ENCODE measurements around the gene FFAR4.

FFAR4 gene

GRCh38 chr10:93554760-93555432, 11.6 kb upstream of the FFAR4 start:
- Mint-ChIP-seq H3K27me3 (peaks cover 9% of the 10 kb centered on the region), H3K9me3 (no peaks in the 10 kb centered on the region), H3K4me3 (no peak overlapping the region), H3K27ac (no peak overlapping the region), H3K36me3 (no peaks in the 10 kb centered on the region), H3K4me1 (no peaks in the 10 kb centered on the region)
- peak; percentile 46 for ATAC-seq (ENCODE audit: low read depth)
- DNase-seq (ENCODE audit: low spot score in 2 of 2), result peak; percentile 36 to 47

GRCh38 chr10:93559490-93559889, 7.0 kb upstream of the FFAR4 start:
- Mint-ChIP-seq H3K4me1 (no peaks in the 10 kb centered on the region), H3K4me3 (no peak overlapping the region), H3K27ac (no peak overlapping the region), H3K27me3 (peaks cover 8% of the 10 kb centered on the region), H3K9me3 (no peaks in the 10 kb centered on the region), H3K36me3 (no peaks in the 10 kb centered on the region)
- ATAC-seq (ENCODE audit: low read depth) (no peak), DNase-seq (ENCODE audit: low spot score in 2 of 2) (no peak)

DNA sequence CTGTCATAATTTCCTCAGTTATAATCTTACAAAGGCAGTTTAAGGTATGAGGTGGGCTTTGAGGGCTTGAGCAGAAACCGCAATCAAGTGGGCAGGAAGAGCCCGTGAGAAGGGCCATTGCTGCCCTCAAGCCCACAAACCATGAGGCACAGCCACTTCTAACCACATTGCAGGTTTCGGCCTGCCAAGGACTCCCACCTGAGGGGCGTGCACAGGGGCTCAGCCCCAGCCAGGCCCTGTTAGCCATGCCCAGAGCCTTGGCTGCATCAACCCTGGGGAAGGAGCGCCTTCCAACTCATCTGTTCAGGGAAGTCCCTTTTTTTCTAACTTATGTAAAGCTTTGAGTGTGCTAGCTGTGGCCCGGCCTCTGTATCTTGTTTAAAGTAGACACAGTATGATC, 5.9 kb upstream of the FFAR4 start:
- no peaks in the 10 kb centered on the region for H3K4me1 Mint-ChIP-seq
- DNase-seq (ENCODE audit: low spot score in 2 of 2) (no peak), ATAC-seq (ENCODE audit: low read depth) (no peak)
- no peaks in the 10 kb centered on the region for H3K36me3 Mint-ChIP-seq
- H3K9me3 Mint-ChIP-seq, result no peaks in the 10 kb centered on the region
- H3K27ac Mint-ChIP-seq, result no peak overlapping the region
- no peak overlapping the region for H3K4me3 Mint-ChIP-seq
- H3K27me3 Mint-ChIP-seq, result peaks cover 11% of the 10 kb centered on the region

DNA sequence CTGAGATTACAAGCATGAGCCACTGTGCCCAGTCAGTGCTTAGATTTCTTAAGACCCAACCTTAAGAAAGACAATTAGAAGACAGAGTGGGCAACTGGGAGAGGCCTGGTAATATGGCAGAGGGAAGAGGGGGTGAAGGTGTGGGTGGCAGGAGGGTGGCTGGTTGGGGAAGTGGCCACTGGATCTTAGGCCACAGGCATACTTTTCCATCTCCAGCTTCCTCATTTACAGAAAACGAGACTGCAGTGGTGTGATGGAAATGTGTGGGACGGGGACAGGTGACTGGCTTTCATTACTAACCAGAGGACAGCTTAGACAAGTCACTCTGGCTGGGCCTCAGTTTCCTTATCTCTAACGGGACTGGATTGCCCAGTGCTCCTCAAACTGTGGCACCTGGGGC, 1.0 kb upstream of the FFAR4 start:
- DNase-seq (ENCODE audit: low spot score in 2 of 2), result no peak
- H3K27me3 Mint-ChIP-seq, result peaks cover 25% of the 10 kb centered on the region
- no peaks in the 10 kb centered on the region for H3K9me3 Mint-ChIP-seq
- no peak for ATAC-seq (ENCODE audit: low read depth)
- H3K4me3 Mint-ChIP-seq, result no peak overlapping the region
- peaks cover 5% of the 10 kb centered on the region for H3K4me1 Mint-ChIP-seq
- no peaks in the 10 kb centered on the region for H3K36me3 Mint-ChIP-seq
- H3K27ac Mint-ChIP-seq, result no peak overlapping the region

DNA sequence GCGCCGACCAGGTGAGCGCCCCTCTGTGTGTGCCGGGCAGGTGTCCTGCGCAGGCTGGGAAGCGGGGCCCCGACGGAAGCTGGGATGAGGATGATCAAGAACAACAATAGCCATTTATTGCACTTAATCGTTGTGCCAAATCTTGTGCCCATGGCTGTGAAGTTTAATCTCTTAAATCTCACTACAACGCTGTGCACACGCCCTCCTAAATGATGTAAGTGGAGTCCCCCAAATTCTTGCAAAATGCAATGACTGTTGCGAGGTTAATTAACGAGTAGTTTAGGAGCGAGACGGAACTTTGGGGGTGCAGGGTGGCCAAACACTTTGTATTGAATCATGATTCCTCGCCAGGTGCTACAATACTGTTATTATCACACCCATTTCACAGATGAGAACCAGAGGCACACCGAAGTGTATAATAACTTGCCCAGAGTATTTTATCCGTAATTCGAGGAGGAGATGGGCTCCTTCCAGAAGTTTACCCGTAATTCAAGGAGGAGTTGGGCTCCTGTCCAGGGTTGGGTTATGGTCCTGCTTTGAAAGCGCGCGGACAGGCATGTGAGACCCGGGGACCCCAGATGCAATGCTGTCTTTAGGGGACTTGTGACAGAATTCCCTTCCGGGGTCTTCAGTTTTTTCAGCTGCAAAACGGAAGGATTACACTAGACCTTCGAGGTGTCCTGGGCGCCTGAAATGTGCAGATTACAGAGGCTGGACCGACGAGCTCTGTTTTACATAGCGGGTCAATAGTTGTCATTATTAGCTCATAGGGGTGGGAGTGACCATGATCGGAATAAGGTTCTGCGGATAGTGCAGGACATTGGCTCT, 1.0 kb downstream of the FFAR4 start:
- no peaks in the 10 kb centered on the region for H3K9me3 Mint-ChIP-seq
- no peak for DNase-seq (ENCODE audit: low spot score in 2 of 2)
- H3K4me1 Mint-ChIP-seq, result peaks cover 5% of the 10 kb centered on the region
- H3K36me3 Mint-ChIP-seq, result no peaks in the 10 kb centered on the region
- H3K27me3 Mint-ChIP-seq, result peaks cover 25% of the 10 kb centered on the region
- H3K27ac Mint-ChIP-seq, result no peak overlapping the region
- ATAC-seq (ENCODE audit: low read depth), result no peak
- no peak overlapping the region for H3K4me3 Mint-ChIP-seq

DNA sequence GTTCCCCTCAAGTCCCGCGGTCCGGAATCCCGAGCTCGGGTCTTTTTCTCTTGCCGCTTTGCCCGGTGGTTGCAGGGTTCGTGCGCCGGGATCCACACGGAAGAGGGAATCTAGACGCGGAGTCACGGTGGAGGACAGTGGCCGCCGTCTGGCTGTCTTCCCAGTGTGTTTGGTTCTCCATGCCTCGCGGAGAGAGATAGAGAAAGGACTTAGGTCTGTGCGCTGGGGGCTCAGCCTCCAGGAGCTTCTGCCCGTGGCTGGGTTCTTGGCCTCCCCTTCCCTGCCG, 1.6 kb downstream of the FFAR4 start:
- peaks cover 5% of the 10 kb centered on the region for H3K4me1 Mint-ChIP-seq
- H3K27ac Mint-ChIP-seq, result no peak overlapping the region
- no peak overlapping the region for H3K4me3 Mint-ChIP-seq
- ATAC-seq (ENCODE audit: low read depth) (no peak), DNase-seq (ENCODE audit: low spot score in 2 of 2) (no peak)
- no peaks in the 10 kb centered on the region for H3K36me3 Mint-ChIP-seq
- H3K27me3 Mint-ChIP-seq, result peaks cover 27% of the 10 kb centered on the region
- no peaks in the 10 kb centered on the region for H3K9me3 Mint-ChIP-seq

DNA sequence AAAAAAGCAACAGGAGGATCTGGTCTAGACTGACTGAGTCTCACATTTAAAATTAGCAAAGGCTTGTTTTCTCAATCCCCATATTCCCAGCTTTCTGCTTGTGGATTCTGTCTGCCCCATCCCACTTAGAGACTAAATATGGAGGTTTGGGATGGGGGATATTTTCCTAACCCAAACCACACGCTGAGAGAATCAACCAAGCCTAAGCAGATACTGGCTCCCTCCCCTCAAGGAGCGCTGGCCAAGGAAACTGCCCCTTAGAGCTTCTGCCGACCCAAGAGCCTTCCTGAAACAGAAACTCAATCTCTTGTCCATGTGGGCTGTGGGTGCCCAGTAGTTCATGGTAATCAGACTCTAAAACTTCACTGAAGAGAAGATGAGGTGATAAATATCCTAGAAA, 3.9 kb downstream of the FFAR4 start:
- Mint-ChIP-seq H3K9me3 (no peaks in the 10 kb centered on the region), H3K27me3 (peaks cover 27% of the 10 kb centered on the region), H3K4me3 (no peak overlapping the region), H3K27ac (no peak overlapping the region), H3K4me1 (peaks cover 9% of the 10 kb centered on the region), H3K36me3 (no peaks in the 10 kb centered on the region)
- DNase-seq (ENCODE audit: low spot score in 2 of 2) (no peak), ATAC-seq (ENCODE audit: low read depth) (no peak)

DNA sequence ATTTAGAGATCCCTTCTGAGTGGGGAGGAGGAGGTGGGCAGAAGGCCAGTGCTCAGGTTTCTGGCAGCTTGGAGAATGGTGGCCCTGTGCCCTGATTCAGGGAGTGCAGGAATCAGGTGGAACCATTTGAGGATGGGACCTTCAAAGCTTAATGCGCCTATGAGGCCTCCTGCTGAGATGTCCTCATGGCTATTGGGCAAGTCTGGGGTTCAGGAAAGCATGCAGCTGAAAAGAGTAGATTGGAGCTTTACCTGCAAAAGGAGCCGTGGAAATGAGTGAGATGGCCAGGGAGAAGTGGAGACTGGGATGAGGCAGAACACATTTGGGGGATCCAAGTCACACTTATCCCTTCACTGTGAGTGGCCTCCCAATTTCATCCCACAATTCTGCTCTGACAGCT, 6.1 kb downstream of the FFAR4 start:
- Mint-ChIP-seq H3K4me1 (peaks cover 3% of the 10 kb centered on the region), H3K27ac (no peak overlapping the region), H3K4me3 (no peak overlapping the region), H3K36me3 (no peaks in the 10 kb centered on the region), H3K27me3 (peaks cover 18% of the 10 kb centered on the region), H3K9me3 (no peaks in the 10 kb centered on the region)
- DNase-seq (ENCODE audit: low spot score in 2 of 2), result no peak
- no peak for ATAC-seq (ENCODE audit: low read depth)

DNA sequence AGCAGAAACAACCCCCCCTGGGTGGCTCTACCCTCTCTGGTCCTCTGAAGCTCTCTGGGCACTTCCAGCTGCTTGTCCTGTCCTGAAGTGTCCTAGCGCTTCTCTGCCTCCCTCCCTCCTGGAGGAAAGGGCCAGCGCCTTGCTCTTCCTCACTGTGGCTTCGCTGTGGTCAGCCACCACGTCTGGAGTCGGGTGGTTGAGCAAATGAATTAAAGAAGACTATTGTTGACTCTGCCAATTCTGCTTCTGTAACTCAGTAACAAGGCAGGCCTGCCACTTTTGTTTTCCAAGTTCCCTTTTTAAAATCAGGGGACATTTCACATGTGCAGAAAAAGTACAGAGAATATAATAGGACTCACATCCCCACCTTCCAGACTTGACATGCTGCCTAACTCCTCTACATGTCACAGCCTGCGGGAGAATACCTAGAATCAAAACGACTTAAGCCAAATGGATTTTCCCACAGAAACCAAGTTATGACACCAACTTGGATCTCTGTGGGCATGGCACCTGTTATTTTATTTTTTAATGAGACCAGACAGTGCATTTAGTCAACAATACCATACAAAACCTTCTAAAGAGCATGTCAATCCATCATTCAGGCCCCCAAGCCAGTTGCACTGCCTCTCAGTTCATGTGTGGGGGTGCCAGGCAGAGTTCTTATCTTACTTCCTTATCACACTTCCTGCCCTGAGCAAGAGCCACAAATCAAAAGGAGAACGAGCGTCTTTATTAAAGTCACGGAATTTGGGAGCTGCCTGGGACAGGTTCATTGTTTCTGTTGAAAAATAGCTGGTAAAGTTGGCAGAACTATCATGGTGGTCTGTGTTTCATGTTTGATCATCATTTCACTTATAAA, 6.8 kb downstream of the FFAR4 start:
- no peak overlapping the region for H3K27ac Mint-ChIP-seq
- no peaks in the 10 kb centered on the region for H3K36me3 Mint-ChIP-seq
- DNase-seq (ENCODE audit: low spot score in 2 of 2) (no peak), ATAC-seq (ENCODE audit: low read depth) (no peak)
- H3K27me3 Mint-ChIP-seq, result peaks cover 20% of the 10 kb centered on the region
- no peaks in the 10 kb centered on the region for H3K9me3 Mint-ChIP-seq
- H3K4me3 Mint-ChIP-seq, result no peak overlapping the region
- peaks cover 3% of the 10 kb centered on the region for H3K4me1 Mint-ChIP-seq

DNA sequence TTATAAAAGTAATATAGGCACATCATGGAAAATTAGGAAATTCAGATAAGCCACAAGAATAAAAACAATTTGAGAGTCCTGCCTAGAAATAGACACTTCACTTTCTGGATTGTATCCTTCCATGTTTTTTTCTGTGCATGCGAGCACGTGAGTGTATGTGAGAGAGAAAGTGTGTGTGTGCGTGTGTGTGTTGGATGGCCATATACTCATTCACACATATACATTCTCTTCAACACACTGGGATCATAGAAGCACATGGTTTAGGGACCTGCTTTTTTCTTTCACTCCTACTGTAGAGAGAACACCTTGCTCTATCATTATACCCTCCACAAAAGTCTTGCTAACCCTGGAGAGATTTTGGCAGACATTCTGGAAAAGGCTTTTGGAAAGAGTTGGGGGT, 7.5 kb downstream of the FFAR4 start:
- Mint-ChIP-seq H3K9me3 (no peaks in the 10 kb centered on the region), H3K27ac (no peak overlapping the region), H3K36me3 (no peaks in the 10 kb centered on the region), H3K4me1 (peaks cover 3% of the 10 kb centered on the region), H3K27me3 (peaks cover 20% of the 10 kb centered on the region), H3K4me3 (no peak overlapping the region)
- DNase-seq (ENCODE audit: low spot score in 2 of 2) (no peak), ATAC-seq (ENCODE audit: low read depth) (no peak)

DNA sequence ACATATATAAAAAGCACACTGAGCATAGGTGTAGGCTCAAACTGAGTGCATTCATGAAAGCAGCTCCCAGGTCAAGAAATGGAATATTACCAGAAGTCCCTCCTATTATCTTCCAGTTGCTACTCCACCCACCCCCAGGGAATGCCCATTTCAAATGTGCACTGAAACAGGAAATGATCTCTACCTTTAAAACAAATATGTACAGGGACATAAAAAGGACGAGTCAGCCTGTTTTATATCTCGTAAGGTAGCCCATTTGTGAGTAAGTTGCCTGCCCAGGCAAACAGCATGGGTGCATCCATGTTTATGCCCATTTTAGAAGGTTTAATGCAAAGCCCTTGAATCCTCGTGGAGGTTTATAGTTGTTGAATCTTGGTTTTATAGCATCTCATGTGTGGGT, 10.4 kb downstream of the FFAR4 start:
- peaks cover 3% of the 10 kb centered on the region for H3K4me1 Mint-ChIP-seq
- H3K4me3 Mint-ChIP-seq, result no peak overlapping the region
- DNase-seq (ENCODE audit: low spot score in 2 of 2) (no peak), ATAC-seq (ENCODE audit: low read depth) (no peak)
- no peaks in the 10 kb centered on the region for H3K36me3 Mint-ChIP-seq
- H3K9me3 Mint-ChIP-seq, result peaks cover 10% of the 10 kb centered on the region
- H3K27ac Mint-ChIP-seq, result no peak overlapping the region
- H3K27me3 Mint-ChIP-seq, result peaks cover 22% of the 10 kb centered on the region

- ATAC-seq (ENCODE audit: low read depth) (no peak), DNase-seq (ENCODE audit: low spot score in 2 of 2) (no peak)
- Mint-ChIP-seq H3K27me3 (peaks cover 18% of the 10 kb centered on the region), H3K9me3 (peaks cover 10% of the 10 kb centered on the region), H3K4me3 (no peak overlapping the region), H3K36me3 (no peaks in the 10 kb centered on the region), H3K27ac (no peak overlapping the region), H3K4me1 (peaks cover 3% of the 10 kb centered on the region)
Measured at GRCh38 chr10:93577565-93577964, 11.1 kb downstream of the FFAR4 start.

GRCh38 chr10:93579089-93579488, 12.6 kb downstream of the FFAR4 start:
- Mint-ChIP-seq H3K9me3 (peaks cover 10% of the 10 kb centered on the region), H3K27ac (no peak overlapping the region), H3K4me1 (no peaks in the 10 kb centered on the region), H3K36me3 (no peaks in the 10 kb centered on the region), H3K4me3 (no peak overlapping the region), H3K27me3 (peaks cover 14% of the 10 kb centered on the region)
- DNase-seq (ENCODE audit: low spot score in 2 of 2) (no peak), ATAC-seq (ENCODE audit: low read depth) (no peak)

DNA sequence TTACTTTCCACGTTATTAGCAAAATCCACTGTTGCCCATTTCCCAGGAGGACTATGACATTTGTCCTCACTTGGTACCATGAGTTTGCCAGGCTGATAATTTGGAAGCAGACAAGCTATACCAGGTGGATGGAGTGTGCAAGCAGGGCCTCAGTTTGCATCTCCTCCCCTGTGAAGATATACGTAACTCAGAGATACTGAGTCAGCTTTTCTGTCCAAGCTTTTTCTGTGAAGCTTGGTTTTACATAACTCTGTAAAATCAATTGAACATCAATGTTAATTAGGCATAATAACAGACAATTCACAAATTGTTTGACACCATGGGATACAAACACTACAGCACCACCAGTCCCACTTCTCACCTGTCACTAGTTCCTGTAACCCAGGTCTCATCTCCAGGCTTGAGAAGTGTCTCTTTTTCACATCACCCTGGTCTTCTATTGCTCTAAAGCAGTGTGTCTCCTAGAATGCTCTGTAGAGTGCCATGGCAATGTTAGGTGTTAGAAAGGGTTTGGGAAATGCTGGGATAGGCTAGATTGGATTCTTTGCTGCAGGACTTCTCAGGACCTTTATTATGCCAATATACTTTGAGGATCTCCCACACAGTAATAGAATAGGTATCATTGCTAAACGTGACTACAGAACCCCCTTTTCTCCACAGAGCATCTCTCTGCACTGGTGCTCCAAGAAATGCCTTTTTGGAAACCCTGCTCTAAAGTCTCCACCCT, 13.7 kb downstream of the FFAR4 start:
- Mint-ChIP-seq H3K27me3 (peaks cover 14% of the 10 kb centered on the region), H3K36me3 (no peaks in the 10 kb centered on the region), H3K27ac (no peak overlapping the region), H3K4me1 (no peaks in the 10 kb centered on the region), H3K9me3 (peaks cover 10% of the 10 kb centered on the region), H3K4me3 (no peak overlapping the region)
- DNase-seq (ENCODE audit: low spot score in 2 of 2), result no peak
- ATAC-seq (ENCODE audit: low read depth), result no peak

Data from memory B cell (primary cell).